ENCODE data around the gene NLK. TPM values are rescaled to one million over a fixed set of nuclear protein-coding genes. Genes with fewer than 3 reads are reported as not detected.

The NLK gene
- total and polyA plus RNA-seq, 2 of the 13 experiments (the other 11 are each of a cell fraction or from before 2014, with no cell fraction given) = 13.4 to 14.6 TPM

GRCh38 chr17:28201315-28201714 lies 158.8 kb downstream of the NLK start:
- TF ChIP-seq ZNF501 (CRISPR knock-in tag; IDR thresholded peaks at IDR 0.05) (no peak), CEBPG (CRISPR knock-in tag; IDR thresholded peaks at IDR 0.05) (0 out of 2 replicates have a peak, but pooled peaks have one; percentile 21), CEBPB (IDR thresholded peaks at IDR 0.05; ENCODE audit: borderline replicate concordance, low read depth, low read length) (peak; percentile 29; the same call in 1 of the 2 replicates), E2F5 (CRISPR knock-in tag; conservative IDR thresholded peaks at IDR 0.05) (no peak), ZNF629 (CRISPR knock-in tag; conservative IDR thresholded peaks at IDR 0.05) (no peak)
- in situ Hi-C loops (cut with HindIII; ENCODE audit: extremely low pct_ligation_motif_present, low pct_unique_long_range_greater_than_20kb) (no loop called here), intact Hi-C loops (cut with micrococcal nuclease; ENCODE audit: unreplicated experiment) (no loop called here)
- WGBS (ENCODE audit: low lambda C conversion rate) = 49% methylated on average over 3 of the region's 3 CpGs
- Histone ChIP-seq H3K4me1 (ENCODE audit: insufficient read depth, low read length) (no peaks in the 10 kb centered on the region), H3K27me3 (ENCODE audit: control insufficient read depth in 1 of 2, insufficient read depth in 2 of 2, low read length in 2 of 2) (no peaks in the 10 kb centered on the region), H3K9me3 (ENCODE audit: low read length) (no peaks in the 10 kb centered on the region), H3K79me2 (ENCODE audit: insufficient read depth, low read length) (no peaks in the 10 kb centered on the region), H4K20me1 (ENCODE audit: insufficient read depth, low read length) (no peaks in the 10 kb centered on the region), H3K36me3 (replicated peaks in 1 of 2; ENCODE audit: control insufficient read depth in 1 of 2, insufficient read depth in 2 of 2, low read length in 2 of 2) (no peaks in the 10 kb centered on the region), H3K4me2 (ENCODE audit: low read depth, low read length) (no peak overlapping the region), H3K27ac (ENCODE audit: extremely low read length, insufficient read depth, low read length) (no peak overlapping the region), H3K9ac (ENCODE audit: insufficient read depth, low read depth, low read length) (no peak overlapping the region), H3K4me3 (replicated peaks in 1 of 3; ENCODE audit: insufficient read depth in 1 of 3, low read depth in 2 of 3, low read length in 3 of 3) (no peak overlapping the region), H2AFZ (ENCODE audit: low read length) (no peak overlapping the region)
- no peak for ATAC-seq
- DNase-seq (ENCODE audit: low spot score) = no peak
- BruUV-seq (replicated peaks) = no TSS peak
- no peak for FAIRE-seq
- CTCF ChIA-PET (ENCODE audit: low intra/inter-chr PET ratio, low total read pairs) = no interaction called here
- POLR2A ChIA-PET = no interaction called here

GRCh38 chr17:28204244-28204643 lies 161.8 kb downstream of the NLK start:
- Histone ChIP-seq H4K20me1 (ENCODE audit: insufficient read depth, low read length) (no peaks in the 10 kb centered on the region), H3K4me3 (replicated peaks in 1 of 3; ENCODE audit: insufficient read depth in 1 of 3, low read depth in 2 of 3, low read length in 3 of 3) (no peak overlapping the region), H3K27me3 (ENCODE audit: control insufficient read depth in 1 of 2, insufficient read depth in 2 of 2, low read length in 2 of 2) (no peaks in the 10 kb centered on the region), H3K79me2 (ENCODE audit: insufficient read depth, low read length) (no peaks in the 10 kb centered on the region), H3K9ac (ENCODE audit: insufficient read depth, low read depth, low read length) (no peak overlapping the region), H3K4me1 (ENCODE audit: insufficient read depth, low read length) (no peaks in the 10 kb centered on the region), H3K27ac (ENCODE audit: extremely low read length, insufficient read depth, low read length) (no peak overlapping the region), H3K36me3 (replicated peaks in 1 of 2; ENCODE audit: control insufficient read depth in 1 of 2, insufficient read depth in 2 of 2, low read length in 2 of 2) (no peaks in the 10 kb centered on the region), H3K4me2 (ENCODE audit: low read depth, low read length) (no peak overlapping the region), H2AFZ (ENCODE audit: low read length) (no peak overlapping the region), H3K9me3 (ENCODE audit: low read length) (no peaks in the 10 kb centered on the region)
- TF ChIP-seq E2F5 (CRISPR knock-in tag; conservative IDR thresholded peaks at IDR 0.05) (no peak), GPN1 (CRISPR knock-in tag; IDR thresholded peaks at IDR 0.05; ENCODE audit: borderline replicate concordance) (no peak), SIX1 (CRISPR knock-in tag; IDR thresholded peaks at IDR 0.05; ENCODE audit: borderline replicate concordance) (no peak), ZNF138 (CRISPR knock-in tag; IDR thresholded peaks at IDR 0.05; ENCODE audit: low read depth) (no peak)
- FAIRE-seq (no peak), ATAC-seq (no peak; the same call in 2 of the 3 replicates), DNase-seq (ENCODE audit: low spot score) (no peak)
- WGBS (ENCODE audit: low lambda C conversion rate) = 78% methylated on average over 3 of the region's 3 CpGs
- no TSS peak for BruUV-seq (replicated peaks)
- POLR2A ChIA-PET = no interaction called here
- in situ Hi-C loops (cut with HindIII; ENCODE audit: extremely low pct_ligation_motif_present, low pct_unique_long_range_greater_than_20kb) = no loop called here
- CTCF ChIA-PET (ENCODE audit: low intra/inter-chr PET ratio, low total read pairs) = no interaction called here
- intact Hi-C loops (cut with micrococcal nuclease; ENCODE audit: unreplicated experiment) = no loop called here
